Smooth muscle cell of the brain vasculature (primary cell): Measurements from ENCODE around the gene MYCBP2.
"Not testable (repeated sequence)": the region's sequence is repeated elsewhere in the genome, so short reads cannot be mapped to it uniquely, and the experiment has no call there.

Experiments used
- DNase-seq: peaks from one replicate; pipeline ENCODE4 v3.0.0-alpha.2; 2012; ENCODE audit warnings: low read depth, low spot score

MYCBP2 gene

GRCh38 chr13:77298426-77298825 is 28.5 kb downstream of the MYCBP2 start:
- DNase-seq = no peak

GRCh38 chr13:77291774-77292173 is 35.1 kb downstream of the MYCBP2 start:
- no peak for DNase-seq

- no peak for DNase-seq
Observed at GRCh38 chr13:77290342-77290741, 36.6 kb downstream of the MYCBP2 start.

GRCh38 chr13:77289851-77290250 is 37.0 kb downstream of the MYCBP2 start:
- DNase-seq = no peak

- not testable (repeated sequence) for DNase-seq
Observed at GRCh38 chr13:77285632-77286031, 41.3 kb downstream of the MYCBP2 start.

GRCh38 chr13:77285098-77285497 is 41.8 kb downstream of the MYCBP2 start:
- no peak for DNase-seq

GRCh38 chr13:77274126-77274525 is 52.8 kb downstream of the MYCBP2 start:
- DNase-seq = no peak

GRCh38 chr13:77269141-77269540 is 57.8 kb downstream of the MYCBP2 start:
- DNase-seq = no peak

GRCh38 chr13:77267362-77267761 is 59.5 kb downstream of the MYCBP2 start:
- DNase-seq = no peak

GRCh38 chr13:77265336-77265735 is 61.6 kb downstream of the MYCBP2 start:
- no peak for DNase-seq

GRCh38 chr13:77262198-77262597 is 64.7 kb downstream of the MYCBP2 start:
- no peak for DNase-seq

- DNase-seq = no peak
Observed at GRCh38 chr13:77250975-77251374, 75.9 kb downstream of the MYCBP2 start.

GRCh38 chr13:77245224-77245623 is 81.7 kb downstream of the MYCBP2 start:
- DNase-seq = not testable (repeated sequence)

- no peak for DNase-seq
Observed at GRCh38 chr13:77239312-77239711, 87.6 kb downstream of the MYCBP2 start.

GRCh38 chr13:77235456-77236022 is 91.4 kb downstream of the MYCBP2 start:
- DNase-seq = no peak

GRCh38 chr13:77233159-77233558 is 93.7 kb downstream of the MYCBP2 start:
- no peak for DNase-seq

- DNase-seq = no peak
Observed at GRCh38 chr13:77230560-77230959, 96.3 kb downstream of the MYCBP2 start.

- DNase-seq = no peak
Observed at GRCh38 chr13:77225946-77226345, 100.9 kb downstream of the MYCBP2 start.

- no peak for DNase-seq
Observed at GRCh38 chr13:77222909-77223308, 104.0 kb downstream of the MYCBP2 start.

GRCh38 chr13:77222000-77222690 is 104.7 kb downstream of the MYCBP2 start:
- DNase-seq = no peak

GRCh38 chr13:77219401-77219800 is 107.5 kb downstream of the MYCBP2 start:
- no peak for DNase-seq

- DNase-seq = no peak
Observed at GRCh38 chr13:77218274-77218673, 108.6 kb downstream of the MYCBP2 start.

- DNase-seq = no peak
Observed at GRCh38 chr13:77215543-77215942, 111.4 kb downstream of the MYCBP2 start.

- peak; percentile 62 for DNase-seq
Observed at GRCh38 chr13:77213644-77214043, 113.2 kb downstream of the MYCBP2 start.
